Activated gamma-delta T cell treated with anti-CD3 and anti-CD28 coated beads, Interleukin-2, amount 50 U/mL, for 16 hours (primary cell): ENCODE results near the gene BICDL2.

ENCODE experiments used
- DNase-seq: peaks from one replicate; pipeline ENCODE4 v3.0.0-alpha.2; 2020; ENCODE audit warnings: low read depth

Gene BICDL2

DNA sequence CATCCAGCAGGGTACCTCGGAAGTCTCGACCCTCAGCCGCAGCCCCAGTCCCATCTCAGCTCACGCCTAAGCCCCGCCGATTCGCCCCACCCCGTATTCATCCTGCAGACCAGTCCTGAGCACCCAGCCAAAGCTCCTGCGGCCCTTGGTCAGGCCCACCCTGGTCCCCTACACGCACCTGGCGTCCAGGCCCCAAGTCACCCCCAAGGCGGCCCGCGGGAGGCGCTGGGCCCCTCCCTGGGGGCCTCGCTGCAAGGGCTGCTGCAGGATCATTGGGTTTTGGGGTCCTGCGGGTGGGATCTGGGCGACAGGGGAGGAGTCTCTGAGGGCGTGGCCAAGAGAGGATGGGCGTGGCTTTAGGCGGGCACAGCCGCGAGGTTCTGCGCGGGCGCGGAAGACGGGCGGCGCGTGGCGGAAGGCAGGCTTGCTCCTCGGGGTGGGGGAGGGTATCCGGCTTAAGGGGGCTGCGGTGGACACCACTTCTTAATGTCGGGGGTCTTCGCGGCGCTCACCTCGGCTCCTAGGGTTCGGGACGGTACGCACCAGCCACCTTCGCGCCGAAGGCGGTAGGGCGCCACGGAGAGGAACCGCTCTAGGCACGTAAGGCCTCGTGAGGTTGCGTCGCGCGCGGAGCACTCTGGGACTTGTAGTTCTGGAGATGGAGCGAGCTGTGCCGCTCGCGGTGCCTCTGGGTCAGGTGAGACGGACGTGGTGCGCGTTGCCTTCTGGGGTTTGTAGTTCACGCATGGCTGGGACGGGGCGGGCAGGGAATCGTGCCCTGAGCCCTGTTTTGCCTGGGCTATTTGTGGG lies 12.9 kb downstream of the BICDL2 start, which contains the start of the genes HCFC1R1 and THOC6:
TSS of gene HCFC1R1 (minus strand) at position 274 of the 810 bp plus-strand sequence. CDS start at position 273, 1 bp downstream.
TSS of gene THOC6 (plus strand) at position 367 of the 810 bp plus-strand sequence. CDS start at position 659, 292 bp downstream.
- DNase-seq, result peak; percentile 90

DNA sequence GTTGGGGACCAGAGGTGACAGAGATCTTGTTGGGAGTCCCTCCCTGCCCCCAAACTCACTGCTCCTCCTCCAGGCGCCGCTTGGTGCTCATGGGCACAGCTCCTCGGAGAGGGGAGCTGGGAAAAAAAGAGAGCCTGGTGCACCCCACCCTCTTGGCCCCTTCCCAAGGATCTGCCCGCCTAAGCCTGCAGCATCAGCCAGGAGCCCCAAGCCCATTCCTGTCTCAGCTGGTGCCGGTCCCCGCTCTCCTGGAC lies 13.4 kb downstream of the BICDL2 start:
- no peak for DNase-seq

DNA sequence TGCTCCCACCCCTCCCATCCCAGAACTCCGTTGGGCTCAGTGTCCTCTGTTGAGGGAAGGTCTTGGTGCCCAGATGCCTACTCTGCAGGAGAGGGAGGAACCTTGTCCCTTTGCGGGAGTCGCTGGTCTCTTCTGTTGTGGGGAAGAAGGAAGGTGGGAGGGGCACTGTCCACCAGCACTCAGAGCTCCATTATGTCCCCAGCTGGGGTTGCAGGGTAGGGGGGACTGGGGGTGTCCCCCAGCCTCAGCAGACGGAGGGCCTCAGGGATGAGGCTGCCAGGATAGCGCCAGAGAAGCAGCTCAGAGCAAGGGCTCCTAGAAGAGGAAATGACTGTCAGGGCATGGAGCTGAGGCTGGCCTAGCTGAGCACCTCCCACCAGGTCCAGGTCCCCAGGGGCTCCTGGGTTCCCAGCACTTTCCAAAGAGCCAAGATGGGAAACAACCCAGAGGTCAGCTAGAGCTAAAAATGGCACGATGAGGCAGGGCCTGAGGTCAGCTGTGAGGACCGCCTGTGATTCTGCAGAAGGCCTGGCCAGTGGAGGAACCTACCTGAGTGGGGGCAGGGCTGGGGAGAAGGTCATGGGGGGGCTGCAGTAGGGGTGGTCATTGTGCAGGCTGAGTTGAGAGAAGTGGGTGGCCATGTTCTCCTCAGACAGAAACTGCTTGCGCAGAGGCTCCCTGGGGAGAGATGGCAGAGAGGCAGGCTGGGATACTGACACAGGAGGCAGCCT lies 13.9 kb downstream of the BICDL2 start:
- no peak for DNase-seq

DNA sequence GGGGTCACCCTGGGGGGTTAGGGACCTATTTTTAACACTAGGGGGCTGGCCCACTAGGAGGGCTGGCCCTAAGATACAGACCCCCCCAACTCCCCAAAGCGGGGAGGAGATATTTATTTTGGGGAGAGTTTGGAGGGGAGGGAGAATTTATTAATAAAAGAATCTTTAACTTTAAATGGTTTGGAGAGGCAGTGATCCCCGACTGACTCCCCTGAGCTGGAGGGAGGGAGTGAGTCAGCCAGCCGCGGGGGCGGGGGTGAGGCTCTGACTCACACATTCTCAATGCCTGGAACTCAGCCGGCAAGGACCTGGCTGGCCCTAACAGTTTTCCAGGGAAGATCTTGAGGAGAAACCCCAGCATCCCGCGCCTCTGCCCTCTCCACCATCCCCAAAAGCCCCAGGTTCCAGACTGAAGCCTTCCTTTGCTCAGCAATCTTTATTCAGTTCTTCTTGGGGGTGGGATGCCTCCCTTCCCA lies 14.5 kb downstream of the BICDL2 start:
- DNase-seq, result peak; percentile 82

DNA sequence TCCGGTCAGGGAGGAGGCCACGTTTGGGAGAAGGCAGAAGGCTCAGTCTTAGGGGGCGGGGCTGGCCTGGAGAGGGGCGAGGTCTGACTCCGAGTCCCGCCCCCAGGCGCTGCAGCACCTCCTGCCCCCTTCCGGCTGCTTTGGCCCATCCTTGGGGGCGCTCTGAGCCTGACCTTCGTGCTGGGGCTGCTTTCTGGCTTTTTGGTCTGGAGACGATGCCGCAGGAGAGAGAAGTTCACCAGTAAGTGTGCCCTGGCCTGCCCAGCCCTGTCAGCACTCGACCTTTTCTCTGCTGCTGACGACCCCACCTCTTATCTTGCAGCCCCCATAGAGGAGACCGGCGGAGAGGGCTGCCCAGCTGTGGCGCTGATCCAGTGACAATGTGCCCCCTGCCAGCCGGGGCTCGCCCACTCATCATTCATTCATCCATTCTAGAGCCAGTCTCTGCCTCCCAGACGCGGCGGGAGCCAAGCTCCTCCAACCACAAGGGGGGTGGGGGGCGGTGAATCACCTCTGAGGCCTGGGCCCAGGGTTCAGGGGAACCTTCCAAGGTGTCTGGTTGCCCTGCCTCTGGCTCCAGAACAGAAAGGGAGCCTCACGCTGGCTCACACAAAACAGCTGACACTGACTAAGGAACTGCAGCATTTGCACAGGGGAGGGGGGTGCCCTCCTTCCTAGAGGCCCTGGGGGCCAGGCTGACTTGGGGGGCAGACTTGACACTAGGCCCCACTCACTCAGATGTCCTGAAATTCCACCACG lies 15.1 kb downstream of the BICDL2 start:
- DNase-seq, result peak; percentile 59

DNA sequence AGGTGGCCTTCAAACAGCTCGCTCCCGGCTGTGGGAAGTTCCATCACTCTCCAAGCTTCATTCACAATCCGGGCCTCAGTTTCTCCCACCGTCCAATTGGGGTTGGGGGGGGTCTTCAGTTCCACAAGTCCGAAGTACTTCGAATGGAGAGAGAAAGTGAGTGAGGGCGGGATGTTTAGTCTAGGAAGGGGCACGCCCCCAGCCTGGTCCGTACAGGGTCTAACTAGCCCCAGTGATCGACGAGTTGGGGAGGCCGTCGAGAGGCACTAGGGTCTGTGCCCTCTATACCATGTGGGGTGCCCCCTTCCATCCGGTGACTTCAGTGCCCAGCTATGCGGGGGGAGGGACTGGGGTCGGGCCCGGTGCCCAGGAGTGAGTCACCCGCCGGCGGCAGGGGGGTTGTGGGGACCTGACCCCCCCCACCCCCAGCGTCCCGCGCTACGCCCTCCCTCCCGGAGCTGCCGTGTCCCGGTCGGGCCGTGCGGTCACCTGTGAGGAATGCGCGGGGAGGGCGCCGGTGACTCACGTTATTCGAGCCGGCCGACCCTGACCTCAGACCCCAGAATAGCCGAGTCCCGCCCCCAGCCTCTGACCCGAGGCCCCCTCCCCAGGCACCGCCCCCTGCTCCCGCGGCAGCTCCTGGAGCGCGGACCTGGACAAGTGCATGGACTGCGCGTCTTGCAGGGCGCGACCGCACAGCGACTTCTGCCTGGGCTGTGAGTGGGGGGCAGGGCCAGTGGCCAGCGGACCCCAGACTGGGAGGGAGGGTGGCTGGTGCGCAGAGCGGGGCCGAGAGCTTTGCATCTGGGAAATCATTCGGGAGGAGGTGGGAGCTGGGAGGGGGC lies 15.9 kb downstream of the BICDL2 start:
- DNase-seq, result peak; percentile 67

DNA sequence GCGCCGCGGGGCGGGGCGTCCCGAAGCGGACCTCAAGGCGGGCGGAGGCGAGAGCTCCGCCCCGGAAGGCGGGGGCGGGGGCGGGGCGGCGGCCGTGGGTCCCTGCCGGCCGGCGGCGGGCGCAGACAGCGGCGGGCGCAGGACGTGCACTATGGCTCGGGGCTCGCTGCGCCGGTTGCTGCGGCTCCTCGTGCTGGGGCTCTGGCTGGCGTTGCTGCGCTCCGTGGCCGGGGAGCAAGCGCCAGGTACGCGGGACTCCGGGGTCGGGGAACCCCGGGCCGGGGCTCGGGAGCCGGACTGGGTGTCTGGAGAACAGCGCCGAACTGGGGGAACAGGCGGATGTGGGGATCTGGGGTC lies 16.5 kb downstream of the BICDL2 start, which contains the start of gene TNFRSF12A:
TSS of gene TNFRSF12A (plus strand) at position 122 of the 357 bp plus-strand sequence. CDS start at position 152, 30 bp downstream.
- DNase-seq, result peak; percentile 48

DNA sequence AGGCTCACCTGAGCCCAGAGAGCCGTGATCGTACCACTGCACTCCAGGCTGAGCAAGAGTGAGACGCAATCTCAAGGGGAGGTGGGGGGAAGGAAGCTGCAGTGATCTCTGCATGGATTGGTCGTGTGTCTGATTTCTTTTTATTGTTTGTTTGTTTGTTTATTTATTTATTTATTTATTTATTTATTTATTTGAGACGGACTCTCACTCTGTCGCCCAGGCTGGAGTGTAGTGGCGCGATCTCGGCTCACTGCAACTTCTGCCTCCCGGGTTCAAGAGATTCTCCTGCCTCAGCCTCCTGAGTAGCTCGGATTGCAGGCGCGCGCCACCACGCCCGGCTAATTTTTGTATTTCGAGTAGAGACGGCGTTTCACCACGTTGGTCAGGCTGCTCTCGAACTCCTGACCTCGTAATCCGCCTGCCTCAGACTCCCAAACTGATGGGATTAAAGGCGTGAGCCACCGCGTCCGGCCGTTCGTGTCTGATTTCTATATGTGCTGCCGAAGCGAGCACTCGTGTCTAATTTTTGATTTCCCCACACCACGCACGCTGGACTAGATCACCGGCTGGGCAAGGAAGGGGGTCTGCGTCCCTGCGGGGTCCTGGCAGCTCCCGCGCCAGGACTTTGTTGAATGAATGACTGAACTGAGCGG lies 17.0 kb downstream of the BICDL2 start:
- DNase-seq, result no peak

DNA sequence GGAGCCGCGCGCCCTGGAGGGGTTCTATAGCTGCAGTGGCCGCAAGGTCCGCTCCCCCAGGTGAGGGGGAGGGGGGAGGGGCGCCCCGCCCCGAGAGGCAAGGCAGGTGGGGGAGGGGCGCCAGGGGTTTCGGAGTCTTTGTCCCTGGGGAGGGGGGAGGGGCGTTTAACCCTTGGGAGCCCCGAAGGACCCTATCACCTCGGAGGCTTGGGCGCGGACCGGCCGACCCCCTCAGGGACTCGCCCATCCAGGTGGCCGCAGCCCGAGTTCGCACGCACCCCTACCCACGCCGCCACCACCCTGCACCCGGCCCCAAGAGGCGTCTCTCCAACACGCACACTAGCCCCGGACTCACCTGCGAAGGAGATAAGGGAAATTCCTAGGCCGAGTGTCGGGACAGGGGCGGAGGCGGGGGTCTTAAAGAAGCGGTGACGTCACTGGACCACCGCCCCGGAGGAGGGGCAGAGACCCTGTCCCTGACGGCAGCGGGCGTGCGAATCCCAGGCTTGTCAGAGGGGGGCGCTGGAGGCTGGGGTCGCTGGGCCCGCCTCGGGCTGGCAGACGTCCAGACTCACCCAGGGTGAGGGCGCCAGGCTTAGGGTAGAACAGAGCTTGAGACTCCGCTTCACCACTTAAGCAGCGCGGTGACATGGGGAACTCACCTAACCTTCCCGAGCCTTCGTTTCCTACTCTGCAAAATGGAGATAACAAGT lies 18.8 kb downstream of the BICDL2 start, which contains the start of gene CLDN6:
TSS of gene CLDN6 (minus strand) at position 390 of the 713 bp plus-strand sequence. CDS start 2,162 bp downstream, outside the sequence.
- no peak for DNase-seq

DNA sequence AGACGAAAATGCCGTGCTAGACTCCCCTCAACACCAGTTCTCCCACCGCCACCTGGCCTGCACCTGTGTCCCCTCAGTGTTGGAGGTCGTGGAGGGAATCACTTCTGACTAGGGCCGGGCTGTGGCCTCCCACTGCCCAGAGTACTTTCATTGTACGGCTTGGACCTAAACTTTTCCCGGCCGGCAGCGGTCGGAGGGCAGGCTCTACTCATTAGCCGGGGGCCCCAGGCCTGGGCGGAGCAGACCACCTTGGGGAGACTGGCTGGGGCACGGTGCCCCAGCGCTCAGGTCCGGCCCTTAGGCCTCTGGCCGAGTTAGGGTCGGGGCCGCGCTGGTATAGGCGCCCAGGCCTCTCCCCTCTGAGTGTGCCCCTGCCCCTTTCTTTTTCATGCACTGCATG lies 19.4 kb downstream of the BICDL2 start:
- DNase-seq, result no peak

DNA sequence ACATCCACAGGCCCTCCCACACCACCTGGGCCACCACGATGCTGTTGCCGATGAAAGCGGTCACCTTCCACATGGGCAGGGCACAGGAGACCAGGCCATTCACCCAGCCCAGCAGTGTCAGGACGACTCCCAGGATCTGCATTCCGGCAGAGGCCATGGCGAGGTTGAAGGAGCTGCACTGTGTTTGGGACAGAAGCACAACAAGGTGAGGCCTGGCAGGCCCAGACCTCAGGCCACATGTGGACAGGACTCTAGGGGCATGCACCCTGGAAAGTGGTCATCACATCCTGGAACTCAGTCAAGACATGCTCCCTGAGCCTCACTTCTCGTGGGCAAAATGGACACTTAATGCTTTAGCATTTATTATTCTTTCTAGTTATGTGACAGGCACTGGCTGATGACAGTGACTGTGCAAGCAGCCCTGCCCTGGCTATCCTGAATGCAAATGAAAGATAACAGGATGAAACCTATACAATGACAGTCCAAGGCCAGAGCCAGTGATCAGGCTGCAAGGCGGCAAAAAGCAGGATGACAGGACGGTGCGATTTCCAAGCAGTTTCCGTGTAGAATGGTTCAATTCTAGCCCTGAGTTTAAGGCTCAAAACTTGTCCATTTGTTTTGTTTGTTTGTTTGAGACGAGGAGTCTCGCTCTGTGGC lies 20.8 kb downstream of the BICDL2 start:
- DNase-seq, result no peak

DNA sequence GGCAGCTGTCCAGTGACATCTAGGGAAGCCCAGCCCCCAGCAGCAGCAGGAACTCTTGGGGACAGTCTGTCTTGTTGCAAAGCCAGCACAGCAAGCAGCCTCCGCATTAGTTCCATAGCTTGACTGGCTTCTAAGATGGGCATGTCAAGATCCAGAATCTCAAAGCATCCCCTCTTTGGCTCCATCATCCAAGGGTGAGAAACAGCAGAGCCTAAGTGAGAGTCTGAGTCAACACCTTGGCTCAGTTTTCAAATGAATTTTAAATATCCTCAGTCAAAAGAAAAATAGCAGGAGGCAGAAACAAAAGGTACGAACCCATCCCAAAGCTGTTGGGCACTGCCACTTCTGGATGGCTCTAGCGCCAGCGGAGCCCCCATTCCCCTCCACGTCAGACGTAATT lies 21.8 kb downstream of the BICDL2 start:
- no peak for DNase-seq

DNA sequence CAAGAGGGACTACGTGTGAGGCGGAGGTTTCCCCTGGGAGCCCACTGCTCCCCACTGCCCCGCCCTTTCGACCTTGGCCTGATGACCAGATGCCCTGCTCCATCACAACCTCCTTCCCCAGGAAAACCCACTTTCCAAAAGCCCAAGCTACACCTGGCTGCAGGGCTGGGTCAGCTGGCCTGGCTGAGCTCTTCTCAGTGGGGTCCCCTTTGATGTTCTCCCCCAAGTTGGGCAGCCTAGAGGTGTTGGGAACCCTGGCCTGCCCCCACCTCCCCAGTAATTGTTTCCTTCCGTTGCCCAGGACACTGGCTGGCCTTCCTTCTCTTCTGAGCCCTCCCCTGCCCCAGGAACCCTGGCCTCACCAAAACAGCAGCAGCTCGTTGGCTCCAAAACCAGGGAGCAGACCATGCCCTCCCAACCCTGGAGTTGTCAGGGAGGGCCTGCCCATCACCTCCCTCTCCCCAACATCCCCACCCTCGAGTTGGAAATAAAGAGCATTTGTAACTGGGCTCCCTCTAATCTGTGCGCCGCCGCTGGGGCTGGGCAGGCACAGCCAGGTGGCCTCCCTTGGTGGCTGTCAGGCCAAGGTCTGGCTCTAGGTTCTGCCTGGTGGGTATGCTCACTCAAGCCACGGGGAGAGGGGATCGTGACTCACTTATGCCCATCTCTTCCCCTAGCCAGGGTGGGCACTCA lies 22.6 kb downstream of the BICDL2 start:
- DNase-seq, result no peak

DNA sequence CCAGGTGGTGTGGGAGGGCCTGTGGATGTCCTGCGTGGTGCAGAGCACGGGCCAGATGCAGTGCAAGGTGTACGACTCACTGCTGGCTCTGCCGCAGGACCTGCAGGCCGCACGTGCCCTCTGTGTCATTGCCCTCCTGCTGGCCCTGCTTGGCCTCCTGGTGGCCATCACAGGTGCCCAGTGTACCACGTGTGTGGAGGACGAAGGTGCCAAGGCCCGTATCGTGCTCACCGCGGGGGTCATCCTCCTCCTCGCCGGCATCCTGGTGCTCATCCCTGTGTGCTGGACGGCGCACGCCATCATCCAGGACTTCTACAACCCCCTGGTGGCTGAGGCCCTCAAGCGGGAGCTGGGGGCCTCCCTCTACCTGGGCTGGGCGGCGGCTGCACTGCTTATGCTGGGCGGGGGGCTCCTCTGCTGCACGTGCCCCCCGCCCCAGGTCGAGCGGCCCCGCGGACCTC lies 23.2 kb downstream of the BICDL2 start:
- DNase-seq, result no peak

DNA sequence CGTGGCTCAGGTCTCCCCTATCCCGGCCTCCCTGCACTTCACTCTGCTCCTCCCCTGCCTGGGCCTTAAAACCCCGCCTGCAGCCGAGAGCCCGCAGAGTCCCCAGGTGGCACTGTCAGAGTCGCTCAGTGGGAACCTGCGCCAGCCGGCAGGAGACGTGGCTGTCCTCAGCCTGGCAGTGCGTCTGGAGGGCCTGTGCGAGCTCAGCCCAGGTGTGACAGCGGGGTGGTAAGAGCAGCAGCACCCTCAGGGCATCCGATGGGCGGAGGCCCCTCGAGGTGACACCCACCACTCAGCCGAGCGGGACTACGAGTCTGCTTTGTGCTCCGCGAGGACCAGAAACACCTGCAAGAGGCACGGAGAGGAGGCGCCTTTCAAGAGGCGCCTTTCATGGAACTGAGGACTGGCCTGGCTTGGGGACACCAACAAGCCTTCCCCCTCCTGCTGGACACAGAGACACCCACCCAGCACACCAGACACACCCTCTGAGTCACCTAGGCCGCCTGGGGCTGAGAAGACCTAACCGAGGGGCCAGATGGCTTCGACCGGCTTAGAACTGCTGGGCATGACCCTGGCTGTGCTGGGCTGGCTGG lies 23.8 kb downstream of the BICDL2 start, which contains the start of gene CLDN9:
TSS of gene CLDN9 (plus strand) at position 96 of the 593 bp plus-strand sequence. CDS start at position 536, 440 bp downstream.
- no peak for DNase-seq

DNA sequence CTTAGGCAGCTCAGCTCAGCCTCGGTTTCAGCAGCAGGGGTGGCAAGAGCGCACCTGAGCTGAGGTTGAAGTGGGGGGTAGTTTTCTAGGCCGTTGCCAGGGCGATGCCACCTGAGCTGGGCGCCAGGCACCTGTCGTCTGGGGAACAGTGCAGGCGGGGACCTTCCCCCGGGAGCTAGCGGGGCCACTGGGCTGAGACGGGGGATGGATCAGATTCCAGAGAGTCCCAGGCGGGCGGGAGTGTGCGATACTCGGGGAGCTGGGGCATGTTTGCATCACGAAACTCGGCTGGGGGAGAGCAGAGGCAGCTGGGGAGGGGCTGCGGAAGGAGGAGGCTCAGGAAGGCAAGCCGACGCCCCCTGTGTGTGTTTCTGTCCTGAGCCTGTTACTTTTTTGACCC lies 24.5 kb downstream of the BICDL2 start:
- DNase-seq, result no peak

DNA sequence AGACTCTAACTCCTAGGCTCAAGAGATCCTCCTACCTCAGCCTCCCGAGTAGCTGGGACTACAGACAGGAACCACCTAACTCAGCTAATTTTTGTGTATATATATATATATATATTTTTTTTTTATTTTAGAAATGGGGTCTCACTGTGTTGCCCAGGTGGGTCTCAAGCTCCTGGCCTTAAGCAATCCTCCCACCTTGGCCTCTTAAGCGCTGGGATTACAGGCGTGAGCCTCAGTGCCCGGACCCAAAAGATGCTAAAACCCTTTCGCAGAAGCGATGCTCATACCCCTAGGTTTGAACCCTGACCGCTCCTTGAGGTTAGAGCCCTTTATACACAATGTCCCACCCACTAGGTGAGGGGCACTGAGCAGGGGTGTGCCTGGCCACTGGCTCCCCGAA lies 26.2 kb downstream of the BICDL2 start:
- DNase-seq, result no peak
